Thyroid gland (tissue), 4 donors: ENCODE results near the gene ECHS1.
A peak's percentile ranks its signal among the peaks of the same experiment; 100 is the strongest.

Source experiments
- CTCF ChIP-seq, 6 experiments: fragments of 200-600 bp in 3 of 6; fragments of 450-650 bp in 3 of 6; sonication (generic) in 3 of 6; IDR thresholded peaks; one replicate each; pipeline ENCODE4 v1.5.1; 2016 to 2019; ENCODE audit warnings: antibody characterized with exemption in 6 of 6, mild to moderate bottlenecking in 2 of 6, inconsistent platforms in 1 of 6, moderate library complexity in 1 of 6
- POLR2A ChIP-seq, 2 donors: fragments of 450-650 bp; IDR thresholded peaks; one replicate each; pipeline ENCODE4 v1.6.1; 2017; ENCODE audit warnings: antibody characterized with exemption in 2 of 2, mild to moderate bottlenecking in 2 of 2, moderate library complexity in 1 of 2

DNA sequence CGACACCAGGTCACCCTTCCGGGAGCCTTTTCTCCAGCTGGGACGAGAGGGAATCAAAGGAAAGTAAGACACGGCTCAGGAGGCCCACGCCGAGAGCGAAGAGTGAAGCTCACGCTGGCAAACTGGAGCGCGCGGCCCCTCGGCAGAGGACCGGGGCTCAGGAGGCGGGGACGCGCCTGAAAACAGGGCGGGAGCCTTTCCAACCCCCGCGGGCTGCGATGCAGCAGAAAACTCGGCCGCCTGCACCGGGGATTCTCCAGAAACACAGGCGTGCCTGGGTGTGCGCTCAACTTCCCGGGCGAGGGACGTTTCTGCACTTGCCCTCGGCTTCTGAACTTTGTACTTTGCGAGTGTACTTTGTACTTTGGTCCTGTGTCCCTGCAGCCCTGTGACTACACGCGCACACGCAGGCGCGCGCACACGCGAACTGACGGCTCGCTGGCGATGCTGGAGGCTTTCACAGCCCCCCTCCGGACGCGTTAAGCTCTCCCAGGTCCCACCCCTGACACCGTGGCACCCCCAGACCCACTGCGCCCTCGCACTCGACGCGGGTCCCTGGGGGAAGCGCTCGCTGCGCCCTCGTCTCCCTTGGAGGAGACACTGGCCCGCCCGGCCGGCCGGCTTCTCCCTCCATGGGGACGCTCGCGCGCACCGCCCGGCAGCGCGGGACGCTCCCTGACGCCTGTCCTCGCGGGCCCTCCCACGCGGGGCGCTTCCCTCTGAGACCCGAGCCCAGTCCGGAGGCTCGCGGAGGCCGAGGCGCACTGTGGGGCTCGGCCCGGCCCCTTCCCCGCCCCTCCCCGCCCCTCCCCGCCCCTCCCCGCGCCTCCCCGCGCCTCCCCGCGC, 5.3 kb upstream of the ECHS1 start:
- TF ChIP-seq CTCF (IDR thresholded peaks at IDR 0.05), result no peak
- peak; percentile 8 to 22 for TF ChIP-seq POLR2A (IDR thresholded peaks at IDR 0.05)
